Lung (tissue), 12 donors: ENCODE results near the gene FRAS1. TPM values are rescaled to one million over a fixed set of nuclear protein-coding genes. Genes with fewer than 3 reads are reported as not detected.
A peak's percentile ranks its signal among the peaks of the same experiment; 100 is the strongest.
"Not testable (repeated sequence)": the region's sequence is repeated elsewhere in the genome, so short reads cannot be mapped to it uniquely, and the experiment has no call there.

ENCODE experiments used
- ATAC-seq: fragments of 200-7000 bp; cut with Tn5 transposase; one replicate; pipeline ENCODE4 v1.9.1; 2020; ENCODE audit warnings: moderate number of reproducible peaks; ENCODE audit not compliant: insufficient read depth, low FRiP score
- DNase-seq, 3 donors: peaks; one replicate each; pipeline ENCODE4 v3.0.0-alpha.2; 2013 to 2017
- H3K27ac ChIP-seq, 2 donors: one replicate each; pipeline ENCODE4 v1.5.1; 2013; ENCODE audit warnings: mild to moderate bottlenecking in 2 of 2, moderate library complexity in 2 of 2, control low read depth in 1 of 2, inconsistent platforms in 1 of 2, low read depth in 1 of 2, low read length in 1 of 2
- H3K27me3 ChIP-seq, 3 donors: one replicate each; pipeline ENCODE4 v1.5.1; 2013; ENCODE audit warnings: low read length in 2 of 3; ENCODE audit not compliant: control insufficient read depth in 3 of 3, insufficient read depth in 3 of 3
- H3K36me3 ChIP-seq, 4 donors: one replicate each; pipeline ENCODE4 v1.5.1; 2013; ENCODE audit warnings: low read length in 4 of 4, mild to moderate bottlenecking in 1 of 4, moderate library complexity in 1 of 4; ENCODE audit not compliant: control insufficient read depth in 4 of 4, insufficient read depth in 4 of 4
- H3K4me1 ChIP-seq, 5 donors: one replicate each; pipeline ENCODE4 v1.5.1; 2013; ENCODE audit warnings: low read length in 5 of 5, mild to moderate bottlenecking in 2 of 5, moderate library complexity in 1 of 5; ENCODE audit not compliant: control insufficient read depth in 5 of 5, insufficient read depth in 5 of 5
- H3K4me3 ChIP-seq: one replicate; pipeline ENCODE4 v1.5.1; 2013; ENCODE audit warnings: mild to moderate bottlenecking, control low read depth, moderate library complexity
- H3K9ac ChIP-seq, 2 donors: one replicate each; pipeline ENCODE4 v1.5.1; 2013; ENCODE audit warnings: low read length in 2 of 2, control low read depth in 1 of 2; ENCODE audit not compliant: insufficient read depth in 1 of 2
- H3K9me3 ChIP-seq, 4 donors: one replicate each; pipeline ENCODE4 v1.5.1; 2013; ENCODE audit warnings: low read length in 3 of 4, mild to moderate bottlenecking in 1 of 4, moderate library complexity in 1 of 4; ENCODE audit not compliant: control insufficient read depth in 4 of 4, insufficient read depth in 3 of 4
- WGBS, 2 donors: extraction: QIAGEN DNeasy Blood & Tissue Kit; methylation state at CpG; one replicate each; pipeline ENCODE4 v1.1.7; 2013; 5-methylcytosine and 5-hydroxymethylcytosine counted together
- polyA plus RNA-seq, 2 donors: library from polyadenylated mRNA; stranded (reverse); fragments of 200-250 nt; gene quantifications; one replicate each; pipeline ENCODE4 v1.2.1, GENCODE V29; 2013
- total RNA-seq, 2 donors: library from RNA; depleted of rRNA in 1 of 2; stranded (reverse); fragments of >200 nt in 1 of 2; gene quantifications; one replicate each; pipeline ENCODE4 v1.2.1, GENCODE V29; 2014 to 2021
- TF ChIP-seq, protein P1 (sequence below): IDR thresholded peaks from 2 replicates; pipeline ENCODE4 v1.5.1; 2012; ENCODE audit warnings: mild to moderate bottlenecking; ENCODE audit errors: control extremely low read depth, extremely low read depth
- donor health status: control.
- donor health status: control.
- donor health status: Bipolar disorder and iron deficiency.
- donor health status: healthy.
- donor health status: DM: yes; HTN: yes; CAD: no.

The FRAS1 gene
- total and polyA plus RNA-seq, 4 donors, result 0.45 to 53.8 (median 6.9) TPM

DNA sequence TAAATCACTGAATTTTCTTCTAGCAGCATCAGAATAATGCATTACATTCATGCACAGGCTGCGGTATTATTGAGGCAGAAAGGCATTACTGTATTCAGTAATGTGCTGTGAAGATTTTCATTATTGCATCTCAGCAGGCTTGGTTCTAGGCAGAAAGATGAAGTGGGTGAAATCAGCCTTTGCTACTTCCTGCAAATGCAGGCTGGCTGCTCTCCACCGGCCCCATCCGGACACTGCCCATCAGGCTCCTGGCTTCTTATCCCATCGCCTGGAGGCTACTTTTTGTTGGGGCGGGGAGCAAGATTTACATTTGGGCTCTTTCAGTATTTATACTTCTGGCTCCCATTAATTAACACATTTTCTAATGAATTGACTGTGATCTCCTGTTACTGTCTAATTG is 117.8 kb downstream of the FRAS1 start:
- 59 to 80% methylated on average over 5 of the region's 5 CpGs for WGBS, 2 donors
- Histone ChIP-seq H3K27ac (no peak overlapping the region), H3K9me3 (peaks cover 0 to 3% (median 0%) of the 10 kb centered on the region in 4 donors), H3K4me1 (peaks cover 0 to 9% (median 0%) of the 10 kb centered on the region in 5 donors), H3K36me3 (no peaks in the 10 kb centered on the region), H3K4me3 (no peak overlapping the region), H3K9ac (no peak overlapping the region), H3K27me3 (no peaks in the 10 kb centered on the region)
- no peak for ATAC-seq
- peak in 1 of 3 donors; percentile 46 for DNase-seq
- TF ChIP-seq, protein P1, sequence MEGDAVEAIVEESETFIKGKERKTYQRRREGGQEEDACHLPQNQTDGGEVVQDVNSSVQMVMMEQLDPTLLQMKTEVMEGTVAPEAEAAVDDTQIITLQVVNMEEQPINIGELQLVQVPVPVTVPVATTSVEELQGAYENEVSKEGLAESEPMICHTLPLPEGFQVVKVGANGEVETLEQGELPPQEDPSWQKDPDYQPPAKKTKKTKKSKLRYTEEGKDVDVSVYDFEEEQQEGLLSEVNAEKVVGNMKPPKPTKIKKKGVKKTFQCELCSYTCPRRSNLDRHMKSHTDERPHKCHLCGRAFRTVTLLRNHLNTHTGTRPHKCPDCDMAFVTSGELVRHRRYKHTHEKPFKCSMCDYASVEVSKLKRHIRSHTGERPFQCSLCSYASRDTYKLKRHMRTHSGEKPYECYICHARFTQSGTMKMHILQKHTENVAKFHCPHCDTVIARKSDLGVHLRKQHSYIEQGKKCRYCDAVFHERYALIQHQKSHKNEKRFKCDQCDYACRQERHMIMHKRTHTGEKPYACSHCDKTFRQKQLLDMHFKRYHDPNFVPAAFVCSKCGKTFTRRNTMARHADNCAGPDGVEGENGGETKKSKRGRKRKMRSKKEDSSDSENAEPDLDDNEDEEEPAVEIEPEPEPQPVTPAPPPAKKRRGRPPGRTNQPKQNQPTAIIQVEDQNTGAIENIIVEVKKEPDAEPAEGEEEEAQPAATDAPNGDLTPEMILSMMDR, result no peak

DNA sequence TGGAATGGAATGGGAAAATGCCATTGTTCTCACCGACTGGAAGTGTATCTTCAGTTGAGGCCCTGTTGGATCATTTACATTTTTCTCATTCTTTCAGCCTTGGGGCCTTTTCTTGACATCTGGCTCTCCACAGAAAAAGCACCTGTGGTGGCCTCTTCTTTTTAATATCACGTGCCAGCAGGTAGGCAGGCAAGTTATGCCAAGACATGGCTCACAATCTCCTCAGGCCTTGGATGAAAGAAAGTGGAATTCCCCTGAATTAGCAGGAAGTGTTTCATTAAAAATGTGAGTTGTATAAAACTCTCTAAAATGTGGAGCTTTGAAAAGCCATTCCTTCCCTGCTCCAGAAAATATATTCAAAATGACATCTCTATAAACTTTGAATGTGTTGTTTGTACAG is 122.1 kb downstream of the FRAS1 start:
- no peak overlapping the region for H3K9ac ChIP-seq
- H3K27me3 ChIP-seq, result no peaks in the 10 kb centered on the region
- H3K4me3 ChIP-seq, result no peak overlapping the region
- H3K27ac ChIP-seq, result no peak overlapping the region
- TF ChIP-seq, protein P1, result no peak
- peaks cover 0 to 3% (median 0%) of the 10 kb centered on the region in 4 donors for H3K9me3 ChIP-seq
- H3K36me3 ChIP-seq, result no peaks in the 10 kb centered on the region
- H3K4me1 ChIP-seq, result peaks cover 0 to 8% (median 0%) of the 10 kb centered on the region in 5 donors
- WGBS, 2 donors, result 53 to 78% methylated on average over 2 of the region's 2 CpGs
- no peak for ATAC-seq
- peak in 2 of 3 donors; percentile 14 to 29 for DNase-seq

DNA sequence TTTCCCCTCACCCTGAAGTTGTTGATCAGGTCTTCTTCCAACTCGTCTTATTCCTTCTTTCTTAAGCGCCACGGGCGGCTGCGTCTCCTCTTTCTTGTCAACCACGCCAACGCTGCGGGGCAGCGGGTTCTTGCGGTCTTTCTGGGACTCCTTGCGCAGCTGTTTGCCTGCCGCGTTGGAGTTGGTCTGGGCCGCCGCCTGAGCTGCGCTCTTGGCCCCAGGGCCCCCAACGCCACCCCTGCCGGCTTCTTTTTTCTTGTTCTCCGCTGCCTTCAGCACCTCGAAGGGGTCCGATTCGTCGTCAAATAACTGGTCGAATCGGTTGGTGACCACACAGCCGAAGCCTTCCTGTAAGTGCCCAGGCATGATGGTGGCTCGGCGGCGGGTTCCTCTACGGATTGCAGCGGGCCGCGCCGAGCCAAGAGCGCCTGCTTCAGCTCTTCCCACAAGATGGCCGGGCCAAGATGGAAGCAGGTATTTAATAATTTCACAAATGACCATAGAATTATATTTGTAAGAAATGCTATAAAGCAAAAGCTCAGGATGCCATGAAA is 124.6 kb downstream of the FRAS1 start:
- DNase-seq, ATAC-seq, H3K27me3 ChIP-seq, H3K4me3 ChIP-seq, H3K27ac ChIP-seq, H3K9ac ChIP-seq, H3K9me3 ChIP-seq, H3K36me3 ChIP-seq, H3K4me1 ChIP-seq: not testable (repeated sequence)
- 97 to 99% methylated on average over 36 of the region's 36 CpGs for WGBS, 2 donors

DNA sequence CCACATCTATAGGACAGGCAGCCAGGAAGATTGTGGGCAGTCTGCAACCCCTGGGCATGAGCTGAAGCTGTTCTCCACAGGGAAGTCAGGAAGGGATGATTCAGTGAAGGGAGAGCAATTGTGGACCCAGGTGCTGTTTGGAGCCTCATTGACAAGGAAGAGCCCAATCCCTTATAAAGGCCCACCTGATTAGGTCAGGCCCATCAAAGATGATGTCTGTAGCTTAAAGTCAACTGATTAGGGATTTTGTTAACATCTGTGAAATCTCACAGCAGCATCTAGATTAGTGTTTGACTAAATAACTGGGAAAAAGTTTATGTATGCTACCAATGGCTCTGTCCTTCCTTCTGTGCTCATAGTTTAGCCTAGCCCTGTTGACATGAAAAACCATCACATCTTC is 127.5 kb downstream of the FRAS1 start:
- no peaks in the 10 kb centered on the region for H3K36me3 ChIP-seq
- peaks cover 0 to 8% (median 1%) of the 10 kb centered on the region in 5 donors for H3K4me1 ChIP-seq
- H3K27ac ChIP-seq, result no peak overlapping the region
- ATAC-seq (no peak), DNase-seq (no peak)
- no peak overlapping the region for H3K4me3 ChIP-seq
- no peaks in the 10 kb centered on the region for H3K27me3 ChIP-seq
- H3K9ac ChIP-seq, result no peak overlapping the region
- TF ChIP-seq, protein P1, result no peak
- peaks cover 0 to 2% (median 0%) of the 10 kb centered on the region in 4 donors for H3K9me3 ChIP-seq
